Measurements from ENCODE around the gene PON2.

Gene PON2

DNA sequence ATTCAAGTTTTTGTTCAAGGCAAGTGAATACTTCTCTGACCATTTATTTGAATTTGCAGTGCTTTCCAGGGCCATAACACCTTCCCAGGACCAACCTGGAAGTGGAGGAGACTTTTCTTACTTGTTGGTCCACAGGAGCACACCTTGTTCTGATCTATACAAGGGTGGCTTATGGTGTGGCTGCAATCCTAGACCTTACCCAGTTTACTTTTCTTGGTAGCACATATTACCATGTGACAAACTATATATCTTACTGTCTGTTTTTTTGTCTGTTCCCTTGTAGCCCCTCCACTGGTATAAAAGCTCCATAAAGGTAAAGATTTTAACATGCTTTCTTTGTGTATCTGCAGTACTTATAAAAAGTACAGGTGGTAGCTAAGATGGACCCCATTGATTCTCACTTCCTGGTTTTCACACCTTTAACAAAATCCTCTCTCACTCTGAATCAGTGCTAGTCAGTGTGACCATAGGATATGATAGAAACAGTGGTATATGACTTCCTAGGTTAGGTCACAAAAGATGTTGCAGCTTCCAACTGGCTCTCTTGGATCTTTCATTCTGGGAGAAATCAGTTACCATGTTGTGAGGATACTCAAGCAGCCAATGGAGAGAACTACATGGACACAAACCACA lies 45.3 kb upstream of the PON2 start:
- no peaks in the 10 kb centered on the region for H3K79me2 ChIP-seq (ENCODE audit: insufficient read depth, low read length)
- TF ChIP-seq CTCF (IDR thresholded peaks at IDR 0.05; ENCODE audit: borderline replicate concordance, extremely low read depth, low read length, poor library complexity, severe bottlenecking) (no peak), EZH2 (IDR thresholded peaks at IDR 0.05; ENCODE audit: borderline replicate concordance, low read depth, low read length, severe bottlenecking) (no peak)
- ATAC-seq (ENCODE audit: insufficient read depth, low read depth) (no peak), DNase-seq (no peak)
- H3K4me3 ChIP-seq (ENCODE audit: low read depth in 1 of 2, low read length in 2 of 2), result no peak overlapping the region
- H3K9ac ChIP-seq (ENCODE audit: low read depth, low read length), result no peak overlapping the region
- no peaks in the 10 kb centered on the region for H4K20me1 ChIP-seq (ENCODE audit: insufficient read depth, low read length)
- H3K4me1 ChIP-seq (ENCODE audit: insufficient read depth, low read length), result peaks cover 26% of the 10 kb centered on the region
- H3K36me3 ChIP-seq (ENCODE audit: insufficient read depth, low read length), result no peaks in the 10 kb centered on the region
- no peak overlapping the region for H2AFZ ChIP-seq (ENCODE audit: low read depth, low read length)
- no peaks in the 10 kb centered on the region for H3K9me3 ChIP-seq (ENCODE audit: insufficient read depth, low read length, severe bottlenecking)
- no peak overlapping the region for H3K4me2 ChIP-seq (ENCODE audit: insufficient read depth, low read length)
- no peaks in the 10 kb centered on the region for H3K27me3 ChIP-seq (ENCODE audit: insufficient read depth, low read length, poor library complexity)
- H3K27ac ChIP-seq (ENCODE audit: low read length), result 0 out of 2 replicates have a peak overlapping the region, but pooled peaks have one; percentile 5

GRCh38 chr7:95478272-95479037 lies 43.6 kb upstream of the PON2 start:
- Histone ChIP-seq H2AFZ (ENCODE audit: low read depth, low read length) (peak overlapping the region; percentile 10), H4K20me1 (ENCODE audit: insufficient read depth, low read length) (no peaks in the 10 kb centered on the region), H3K4me1 (ENCODE audit: insufficient read depth, low read length) (peaks cover 26% of the 10 kb centered on the region), H3K4me3 (ENCODE audit: low read depth in 1 of 2, low read length in 2 of 2) (no peak overlapping the region), H3K36me3 (ENCODE audit: insufficient read depth, low read length) (no peaks in the 10 kb centered on the region), H3K9ac (ENCODE audit: low read depth, low read length) (no peak overlapping the region), H3K27me3 (ENCODE audit: insufficient read depth, low read length, poor library complexity) (no peaks in the 10 kb centered on the region), H3K27ac (ENCODE audit: low read length) (peak overlapping the region; percentile 28), H3K9me3 (ENCODE audit: insufficient read depth, low read length, severe bottlenecking) (no peaks in the 10 kb centered on the region), H3K4me2 (ENCODE audit: insufficient read depth, low read length) (no peak overlapping the region), H3K79me2 (ENCODE audit: insufficient read depth, low read length) (no peaks in the 10 kb centered on the region)
- ATAC-seq (ENCODE audit: insufficient read depth, low read depth) (no peak), DNase-seq (no peak)
- TF ChIP-seq EZH2 (IDR thresholded peaks at IDR 0.05; ENCODE audit: borderline replicate concordance, low read depth, low read length, severe bottlenecking) (no peak), CTCF (IDR thresholded peaks at IDR 0.05; ENCODE audit: borderline replicate concordance, extremely low read depth, low read length, poor library complexity, severe bottlenecking) (peak; percentile 24)

GRCh38 chr7:95476904-95477594 lies 42.2 kb upstream of the PON2 start:
- peak overlapping the region; percentile 20; the same call in 1 of the 2 replicates for H3K9ac ChIP-seq (ENCODE audit: low read depth, low read length)
- ATAC-seq (ENCODE audit: insufficient read depth, low read depth) (peak; percentile 83), DNase-seq (peak; percentile 73)
- peak overlapping the region; percentile 37; the same call in 1 of the 2 replicates for H3K4me2 ChIP-seq (ENCODE audit: insufficient read depth, low read length)
- no peak overlapping the region for H3K4me3 ChIP-seq (ENCODE audit: low read depth in 1 of 2, low read length in 2 of 2)
- no peaks in the 10 kb centered on the region for H3K27me3 ChIP-seq (ENCODE audit: insufficient read depth, low read length, poor library complexity)
- H3K4me1 ChIP-seq (ENCODE audit: insufficient read depth, low read length), result peaks cover 33% of the 10 kb centered on the region
- H3K36me3 ChIP-seq (ENCODE audit: insufficient read depth, low read length), result no peaks in the 10 kb centered on the region
- no peaks in the 10 kb centered on the region for H4K20me1 ChIP-seq (ENCODE audit: insufficient read depth, low read length)
- H3K9me3 ChIP-seq (ENCODE audit: insufficient read depth, low read length, severe bottlenecking), result no peaks in the 10 kb centered on the region
- no peaks in the 10 kb centered on the region for H3K79me2 ChIP-seq (ENCODE audit: insufficient read depth, low read length)
- peak overlapping the region; percentile 73 for H3K27ac ChIP-seq (ENCODE audit: low read length)
- H2AFZ ChIP-seq (ENCODE audit: low read depth, low read length), result peak overlapping the region; percentile 70
- TF ChIP-seq CTCF (IDR thresholded peaks at IDR 0.05; ENCODE audit: borderline replicate concordance, extremely low read depth, low read length, poor library complexity, severe bottlenecking) (peak; percentile 85), EZH2 (IDR thresholded peaks at IDR 0.05; ENCODE audit: borderline replicate concordance, low read depth, low read length, severe bottlenecking) (no peak)
